ENCODE measurements around the gene INPP5K.

DNA sequence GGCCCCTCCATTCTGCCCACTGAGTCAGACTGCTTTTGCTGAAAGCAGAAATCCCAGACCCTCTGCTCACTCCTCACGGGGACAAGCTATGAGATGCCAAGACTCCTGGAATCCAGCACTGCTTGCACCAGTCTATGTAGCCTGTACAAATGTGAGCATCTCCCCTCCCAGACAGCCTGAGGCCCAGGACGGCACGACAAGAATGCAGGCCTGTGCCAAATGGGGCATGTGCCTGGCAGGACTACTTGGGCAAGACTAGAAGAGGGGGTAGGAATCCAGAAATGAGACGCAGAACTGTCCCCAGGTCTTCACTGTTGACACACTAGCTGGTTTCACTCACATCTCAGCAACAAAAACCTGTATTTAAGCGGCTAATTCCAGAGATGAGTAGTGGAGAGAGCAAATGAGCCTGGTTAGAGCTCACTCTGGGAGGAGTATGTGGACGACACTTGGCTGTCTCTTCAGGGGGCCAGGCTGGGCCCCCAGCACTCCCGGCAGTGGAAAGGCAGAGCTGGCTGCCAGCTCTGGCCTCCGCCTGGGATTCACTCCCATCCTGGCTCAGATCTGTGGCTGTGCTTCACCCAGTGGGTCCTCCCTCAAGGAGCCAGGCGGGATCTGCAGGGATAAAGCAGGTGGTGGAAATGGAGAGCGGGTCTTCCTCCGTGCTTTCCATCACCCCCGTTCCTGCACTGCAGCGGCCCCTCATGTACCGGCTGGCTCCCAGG, 21.0 kb downstream of the INPP5K start:
- TF ChIP-seq, protein P1, sequence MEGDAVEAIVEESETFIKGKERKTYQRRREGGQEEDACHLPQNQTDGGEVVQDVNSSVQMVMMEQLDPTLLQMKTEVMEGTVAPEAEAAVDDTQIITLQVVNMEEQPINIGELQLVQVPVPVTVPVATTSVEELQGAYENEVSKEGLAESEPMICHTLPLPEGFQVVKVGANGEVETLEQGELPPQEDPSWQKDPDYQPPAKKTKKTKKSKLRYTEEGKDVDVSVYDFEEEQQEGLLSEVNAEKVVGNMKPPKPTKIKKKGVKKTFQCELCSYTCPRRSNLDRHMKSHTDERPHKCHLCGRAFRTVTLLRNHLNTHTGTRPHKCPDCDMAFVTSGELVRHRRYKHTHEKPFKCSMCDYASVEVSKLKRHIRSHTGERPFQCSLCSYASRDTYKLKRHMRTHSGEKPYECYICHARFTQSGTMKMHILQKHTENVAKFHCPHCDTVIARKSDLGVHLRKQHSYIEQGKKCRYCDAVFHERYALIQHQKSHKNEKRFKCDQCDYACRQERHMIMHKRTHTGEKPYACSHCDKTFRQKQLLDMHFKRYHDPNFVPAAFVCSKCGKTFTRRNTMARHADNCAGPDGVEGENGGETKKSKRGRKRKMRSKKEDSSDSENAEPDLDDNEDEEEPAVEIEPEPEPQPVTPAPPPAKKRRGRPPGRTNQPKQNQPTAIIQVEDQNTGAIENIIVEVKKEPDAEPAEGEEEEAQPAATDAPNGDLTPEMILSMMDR (IDR thresholded peaks at IDR 0.05) = no peak
- TF ChIP-seq POLR2A (IDR thresholded peaks at IDR 0.05) = no peak
